Sigmoid colon (tissue), 7 donors: Measurements from ENCODE around the gene ADAMTSL1. TPM values are rescaled to one million over a fixed set of nuclear protein-coding genes. Genes with fewer than 3 reads are reported as not detected.

Experiments
- DNase-seq: peaks from one replicate; pipeline ENCODE4 v3.0.0-alpha.2; 2019
- H3K27ac ChIP-seq, 4 donors: fragments of 200-600 bp; sonication (generic); one replicate each; pipeline ENCODE4 v1.5.1; 2016 to 2019; ENCODE audit warnings: mild to moderate bottlenecking in 1 of 4
- H3K27me3 ChIP-seq, 3 donors: fragments of 200-600 bp; sonication (generic); one replicate each; pipeline ENCODE4 v1.5.1; 2019; ENCODE audit warnings: mild to moderate bottlenecking in 1 of 3
- H3K36me3 ChIP-seq, 4 donors: fragments of 200-600 bp; sonication (generic); one replicate each; pipeline ENCODE4 v1.5.1; 2016 to 2019
- H3K4me1 ChIP-seq, 4 donors: fragments of 200-600 bp; sonication (generic); one replicate each; pipeline ENCODE4 v1.5.1; 2017 to 2019
- H3K4me3 ChIP-seq, 4 donors: fragments of 200-600 bp; sonication (generic); one replicate each; pipeline ENCODE4 v1.5.1; 2017 to 2019; ENCODE audit warnings: mild to moderate bottlenecking in 2 of 4, moderate library complexity in 1 of 4
- H3K9me3 ChIP-seq, 4 donors: fragments of 200-600 bp in 3 of 4; sonication (generic) in 3 of 4; one replicate each; pipeline versions ENCODE4 v1.5.1 to v1.6.1; 2013 to 2019
- EP300 ChIP-seq, 4 donors: sonication (generic); formaldehyde crosslinking; IDR thresholded peaks; one replicate each; pipeline ENCODE4 v1.6.1; 2017; ENCODE audit warnings: antibody characterized with exemption in 4 of 4
- POLR2A ChIP-seq, 2 donors: fragments of 450-650 bp; IDR thresholded peaks; one replicate each; pipeline ENCODE4 v1.6.1; 2016; ENCODE audit warnings: antibody characterized with exemption in 2 of 2, mild to moderate bottlenecking in 2 of 2, moderate library complexity in 2 of 2
- POLR2AphosphoS5 ChIP-seq, 4 donors: sonication (generic); formaldehyde crosslinking; IDR thresholded peaks; one replicate each; pipeline ENCODE4 v1.6.1; 2017; ENCODE audit warnings: antibody characterized with exemption in 4 of 4
- WGBS, 2 donors: extraction: QIAGEN DNeasy Blood & Tissue Kit; methylation state at CpG; one replicate each; pipeline ENCODE4 v1.1.7; 2013; 5-methylcytosine and 5-hydroxymethylcytosine counted together
- intact Hi-C: fragments of 100-400 bp; cut with DNase I; formaldehyde crosslinking; loops from one replicate; pipeline ENCODE4 v1.15.1; 2023
- polyA plus RNA-seq, 3 donors: library from polyadenylated mRNA; stranded (reverse); fragments of 200-250 nt; gene quantifications; one replicate each; pipeline ENCODE4 v1.2.3, GENCODE V29; 2013
- total RNA-seq, 4 donors: library from RNA; depleted of rRNA; stranded (reverse); fragments of >200 nt; gene quantifications; one replicate each; pipeline ENCODE4 v1.1.0, GENCODE V29; 2016
- TF ChIP-seq, protein P1 (sequence below), 4 experiments: fragments of 450-650 bp in 3 of 4; fragments of 200-600 bp in 1 of 4; IDR thresholded peaks; one replicate each; pipeline ENCODE4 v1.5.1; 2016 to 2019; ENCODE audit warnings: antibody characterized with exemption in 4 of 4, mild to moderate bottlenecking in 3 of 4, moderate library complexity in 2 of 4
- donor health status: healthy with polysubstance abuse.
- donor health status: Bipolar disorder and iron deficiency.
- donor health status: healthy.

ADAMTSL1 gene
- total and polyA plus RNA-seq, 7 donors: 1.4 to 13.6 (median 6.5) TPM

DNA sequence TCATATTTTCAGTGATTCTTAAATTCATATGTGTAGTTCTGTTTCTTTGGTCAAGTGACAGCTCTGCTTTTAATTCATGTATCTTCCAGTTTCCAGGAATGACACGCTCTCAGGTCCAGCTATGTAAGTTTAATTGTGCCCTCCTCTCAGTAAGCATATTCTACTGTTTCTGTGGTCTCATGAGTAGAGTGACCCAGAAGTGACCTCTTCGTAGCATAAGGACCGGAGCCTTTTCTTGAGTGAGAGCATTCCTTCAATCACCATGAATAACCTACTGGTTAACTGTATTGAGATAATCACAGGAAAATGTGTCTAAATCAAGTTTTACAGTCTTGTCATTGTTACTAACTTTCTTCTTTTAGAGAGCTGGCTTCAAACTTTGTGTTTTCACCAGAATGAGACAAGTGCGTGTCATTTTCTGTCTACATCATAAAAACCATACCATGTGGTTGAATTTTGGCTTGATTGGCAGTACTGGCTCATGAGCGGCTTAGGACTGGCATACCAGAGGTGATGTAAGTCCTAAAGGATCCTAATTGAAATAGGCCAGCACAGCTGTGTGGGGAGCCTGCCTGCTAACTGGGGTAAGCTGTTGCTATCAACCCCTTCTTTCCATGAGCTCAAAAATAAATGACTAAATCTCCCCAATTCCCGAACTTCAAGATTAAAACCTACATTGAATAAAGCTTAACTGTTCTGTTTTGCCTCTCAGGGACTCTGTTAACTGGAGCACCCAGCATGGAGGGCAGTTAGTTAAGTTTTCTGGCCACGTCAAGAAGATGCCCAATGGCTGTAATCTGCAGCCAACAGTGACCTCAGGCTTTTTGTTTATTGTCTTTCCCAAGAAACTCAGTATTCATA is 4.8 kb downstream of the ADAMTSL1 start:
- Histone ChIP-seq H3K9me3 (no peaks in the 10 kb centered on the region), H3K27me3 (no peaks in the 10 kb centered on the region), H3K4me1 (peaks cover 0 to 12% (median 6%) of the 10 kb centered on the region in 4 donors), H3K27ac (peak overlapping the region in 3 of 4 donors; percentile 10 to 31 (median 14)), H3K36me3 (no peaks in the 10 kb centered on the region), H3K4me3 (no peak overlapping the region)
- intact Hi-C loops: no loop called here
- 90 to 93% methylated on average over 7 of the region's 7 CpGs for whole genome bisulfite sequencing, 2 donors
- TF ChIP-seq POLR2AphosphoS5 (IDR thresholded peaks at IDR 0.05) (no peak), EP300 (IDR thresholded peaks at IDR 0.05) (no peak), POLR2A (IDR thresholded peaks at IDR 0.05) (no peak)
- TF ChIP-seq, protein P1, sequence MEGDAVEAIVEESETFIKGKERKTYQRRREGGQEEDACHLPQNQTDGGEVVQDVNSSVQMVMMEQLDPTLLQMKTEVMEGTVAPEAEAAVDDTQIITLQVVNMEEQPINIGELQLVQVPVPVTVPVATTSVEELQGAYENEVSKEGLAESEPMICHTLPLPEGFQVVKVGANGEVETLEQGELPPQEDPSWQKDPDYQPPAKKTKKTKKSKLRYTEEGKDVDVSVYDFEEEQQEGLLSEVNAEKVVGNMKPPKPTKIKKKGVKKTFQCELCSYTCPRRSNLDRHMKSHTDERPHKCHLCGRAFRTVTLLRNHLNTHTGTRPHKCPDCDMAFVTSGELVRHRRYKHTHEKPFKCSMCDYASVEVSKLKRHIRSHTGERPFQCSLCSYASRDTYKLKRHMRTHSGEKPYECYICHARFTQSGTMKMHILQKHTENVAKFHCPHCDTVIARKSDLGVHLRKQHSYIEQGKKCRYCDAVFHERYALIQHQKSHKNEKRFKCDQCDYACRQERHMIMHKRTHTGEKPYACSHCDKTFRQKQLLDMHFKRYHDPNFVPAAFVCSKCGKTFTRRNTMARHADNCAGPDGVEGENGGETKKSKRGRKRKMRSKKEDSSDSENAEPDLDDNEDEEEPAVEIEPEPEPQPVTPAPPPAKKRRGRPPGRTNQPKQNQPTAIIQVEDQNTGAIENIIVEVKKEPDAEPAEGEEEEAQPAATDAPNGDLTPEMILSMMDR (IDR thresholded peaks at IDR 0.05): no peak
- no peak for DNase-seq

DNA sequence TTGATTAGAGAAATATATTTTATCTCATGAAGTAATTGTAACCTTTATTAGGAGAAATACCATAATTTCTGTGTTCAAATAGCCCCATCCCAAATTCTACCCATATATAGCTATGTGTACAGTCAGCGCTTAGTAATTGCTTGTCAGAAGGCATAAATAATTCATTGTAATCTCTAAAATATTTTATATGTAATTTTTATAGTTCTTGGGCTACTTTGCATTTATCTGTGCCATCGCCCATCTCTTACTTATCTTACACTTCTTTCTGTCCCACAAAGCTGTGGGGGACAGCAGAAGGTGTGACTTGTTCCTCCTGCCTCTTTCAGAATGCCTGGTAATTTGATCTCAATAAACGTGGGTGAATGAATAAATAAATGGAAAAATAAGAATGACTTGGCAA is 5.5 kb downstream of the ADAMTSL1 start:
- intact Hi-C loops: no loop called here
- Histone ChIP-seq H3K27ac (peak overlapping the region in 2 of 4 donors; percentile 14 to 31), H3K9me3 (no peaks in the 10 kb centered on the region), H3K4me1 (peaks cover 0 to 6% (median under 1%) of the 10 kb centered on the region in 4 donors), H3K4me3 (no peak overlapping the region), H3K36me3 (no peaks in the 10 kb centered on the region), H3K27me3 (no peaks in the 10 kb centered on the region)
- DNase-seq: no peak
- TF ChIP-seq POLR2AphosphoS5 (IDR thresholded peaks at IDR 0.05) (no peak), POLR2A (IDR thresholded peaks at IDR 0.05) (no peak), EP300 (IDR thresholded peaks at IDR 0.05) (no peak)
- TF ChIP-seq, protein P1 (IDR thresholded peaks at IDR 0.05): no peak
- WGBS, 2 donors: 87 to 88% methylated on average over 3 of the region's 3 CpGs

DNA sequence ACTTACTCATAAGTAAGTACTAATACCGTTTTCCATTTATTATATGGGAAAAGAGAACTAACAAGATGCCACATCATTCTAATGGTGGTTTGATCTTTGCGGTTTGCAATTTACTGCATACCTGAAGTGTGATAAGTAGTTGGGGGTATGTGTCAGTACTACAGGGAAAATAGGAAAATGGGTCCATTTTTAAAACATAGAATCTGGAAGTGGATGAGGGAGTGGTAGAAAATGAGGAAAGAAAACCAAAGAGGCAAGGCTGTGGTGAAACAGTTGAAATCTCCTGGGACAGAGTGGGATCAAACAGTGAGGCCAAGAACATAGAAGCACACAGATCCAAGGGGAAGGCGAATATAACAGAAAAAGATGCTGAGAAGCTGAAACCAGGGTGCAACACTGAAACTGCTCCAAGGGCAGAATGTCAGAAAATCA is 6.7 kb downstream of the ADAMTSL1 start:
- intact Hi-C loops: no loop called here
- TF ChIP-seq, protein P1 (IDR thresholded peaks at IDR 0.05): no peak
- Histone ChIP-seq H3K36me3 (no peaks in the 10 kb centered on the region), H3K4me1 (no peaks in the 10 kb centered on the region), H3K9me3 (no peaks in the 10 kb centered on the region), H3K27me3 (no peaks in the 10 kb centered on the region), H3K4me3 (no peak overlapping the region), H3K27ac (no peak overlapping the region)
- no peak for DNase-seq
- 63 to 64% methylated on average over 3 of the region's 3 CpGs for WGBS, 2 donors

DNA sequence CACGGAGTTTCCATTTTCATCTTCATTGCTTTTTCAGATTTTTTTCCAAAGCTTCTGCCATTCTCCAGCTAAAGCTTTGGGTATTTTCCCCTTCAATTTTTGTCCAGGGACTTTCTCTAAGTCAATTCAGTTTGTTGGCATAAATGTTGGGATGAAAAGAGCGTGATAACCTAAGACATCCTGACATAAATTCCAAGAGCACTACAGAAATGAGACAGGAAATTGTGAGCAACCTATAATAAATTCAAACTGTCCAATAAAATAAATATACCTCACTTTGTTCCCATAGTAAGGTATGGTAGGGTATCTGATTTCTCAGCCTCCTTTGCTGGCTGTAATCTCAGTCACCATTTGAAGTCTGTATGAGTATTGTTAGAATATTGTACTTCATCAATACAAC is 8.4 kb downstream of the ADAMTSL1 start:
- Histone ChIP-seq H3K27ac (no peak overlapping the region), H3K9me3 (no peaks in the 10 kb centered on the region), H3K4me3 (no peak overlapping the region), H3K36me3 (no peaks in the 10 kb centered on the region), H3K27me3 (no peaks in the 10 kb centered on the region), H3K4me1 (no peaks in the 10 kb centered on the region)
- intact Hi-C loops: no loop called here
- WGBS, 2 donors: 87 to 89% methylated on average over 2 of the region's 2 CpGs
- no peak for DNase-seq
- TF ChIP-seq POLR2AphosphoS5 (IDR thresholded peaks at IDR 0.05) (no peak), POLR2A (IDR thresholded peaks at IDR 0.05) (no peak), EP300 (IDR thresholded peaks at IDR 0.05) (no peak)
- TF ChIP-seq, protein P1 (IDR thresholded peaks at IDR 0.05): no peak
